HG03159 (cell line): ENCODE measurements around the gene DGUOK.
A peak's percentile ranks its signal among the peaks of the same experiment; 100 is the strongest.

ENCODE experiments used
- ATAC-seq: cut with Tn5 transposase; IDR thresholded peaks from one replicate; pipeline ENCODE4 v1.9.1; 2021; ENCODE audit warnings: mild to moderate bottlenecking, moderate library complexity; ENCODE audit not compliant: unreplicated experiment

The DGUOK gene

DNA sequence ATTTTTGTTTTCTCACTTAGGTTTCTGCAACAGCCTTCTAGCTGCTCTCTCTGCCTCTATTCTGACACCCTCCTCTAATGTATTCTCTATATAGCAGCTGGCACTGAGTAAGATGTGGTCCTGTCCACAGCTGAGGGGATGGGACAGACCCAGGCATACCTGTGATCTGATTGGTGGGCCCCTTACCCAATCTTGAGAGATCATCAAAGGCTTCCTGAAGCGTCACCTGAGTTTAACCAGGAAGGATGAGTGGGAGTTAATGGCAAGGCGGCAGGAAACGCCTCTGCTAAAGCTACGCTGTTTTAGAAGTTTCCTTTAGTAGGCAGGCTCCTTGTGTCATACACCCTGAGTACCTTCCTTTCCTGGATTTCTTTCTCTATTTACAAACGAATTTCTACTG is 52.3 kb downstream of the DGUOK start:
- ATAC-seq, result no peak

DNA sequence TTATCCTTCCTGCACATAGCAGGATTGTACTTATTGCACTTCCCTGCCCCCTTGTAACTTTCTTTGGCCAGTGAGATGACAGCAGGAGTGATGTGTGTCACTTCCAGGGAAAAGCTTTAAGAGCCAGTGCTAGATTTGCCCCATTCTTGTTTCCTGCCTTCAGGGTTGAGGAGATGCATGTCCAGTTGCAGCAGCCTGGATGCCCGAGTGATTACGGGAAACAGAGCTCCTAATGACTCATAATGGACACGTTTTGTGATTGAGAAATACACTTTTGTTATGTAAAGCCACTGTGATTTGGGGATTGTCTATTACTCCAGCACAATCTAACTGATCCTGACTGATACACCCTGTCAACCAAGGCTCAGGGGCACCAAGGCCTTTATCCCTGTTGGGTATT is 53.0 kb downstream of the DGUOK start:
- no peak for ATAC-seq

DNA sequence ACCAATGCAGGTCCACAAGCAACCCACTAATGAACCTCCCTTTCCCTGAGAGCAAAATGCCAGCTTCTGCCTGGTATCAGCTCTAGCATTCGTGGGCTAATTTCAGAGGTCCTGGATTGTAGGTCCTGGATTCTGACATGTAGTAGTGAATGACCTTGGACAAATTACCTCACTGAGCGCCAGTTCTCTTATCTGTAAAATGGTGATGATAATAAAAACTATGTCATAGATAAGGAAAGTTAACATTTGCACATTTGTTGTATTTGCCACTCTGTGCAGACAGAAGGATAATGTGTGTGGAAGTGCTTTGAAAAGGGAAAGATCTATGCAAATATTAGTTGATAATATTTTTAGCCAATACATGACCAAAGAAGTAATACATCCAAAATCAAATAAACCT is 53.9 kb downstream of the DGUOK start:
- no peak for ATAC-seq

DNA sequence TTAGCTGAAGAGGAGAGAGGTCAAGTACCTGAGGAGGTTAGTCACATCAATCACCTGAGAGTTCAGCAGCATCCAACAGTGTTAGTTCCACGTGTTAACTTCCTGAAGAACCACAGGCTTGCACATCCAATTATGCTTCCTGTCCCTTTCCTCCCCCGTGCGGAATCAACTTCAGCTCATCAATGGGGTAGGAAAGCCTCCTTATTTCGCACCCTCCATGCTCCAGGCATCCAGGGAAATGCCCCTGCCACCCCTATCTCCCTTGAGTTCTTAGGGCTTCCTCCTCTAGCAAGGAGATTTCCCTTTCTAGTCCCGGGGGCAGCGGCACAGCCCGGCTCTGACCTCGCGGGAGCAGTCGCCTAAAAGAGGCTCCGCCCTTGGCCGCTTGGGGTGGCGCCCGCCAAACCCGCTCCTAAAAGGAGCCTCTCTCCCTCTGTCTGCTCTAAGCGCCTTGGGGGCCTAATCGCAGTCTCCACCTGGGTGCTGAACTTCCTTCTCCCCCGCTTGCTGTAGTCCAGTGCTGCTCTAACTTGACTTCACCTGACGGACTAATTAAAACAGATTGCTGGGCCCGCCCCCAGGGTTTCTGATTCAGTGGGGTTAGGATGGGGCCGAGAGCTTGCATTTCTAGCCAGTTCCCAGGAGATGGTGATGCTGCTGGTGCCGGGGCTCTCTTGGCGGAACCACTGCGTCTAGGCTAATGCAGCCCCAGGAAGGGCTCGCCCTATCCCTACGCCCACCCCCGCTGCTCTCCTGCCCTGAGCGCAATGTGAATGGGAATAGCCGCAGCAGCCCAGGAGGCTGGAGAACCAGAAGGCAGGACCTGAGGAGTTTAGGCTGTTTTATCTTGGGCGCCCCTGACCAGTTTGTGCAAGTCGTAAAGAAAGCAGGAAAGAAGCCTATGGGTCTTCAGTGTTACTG is 54.7 kb downstream of the DGUOK start:
- ATAC-seq, result no peak

DNA sequence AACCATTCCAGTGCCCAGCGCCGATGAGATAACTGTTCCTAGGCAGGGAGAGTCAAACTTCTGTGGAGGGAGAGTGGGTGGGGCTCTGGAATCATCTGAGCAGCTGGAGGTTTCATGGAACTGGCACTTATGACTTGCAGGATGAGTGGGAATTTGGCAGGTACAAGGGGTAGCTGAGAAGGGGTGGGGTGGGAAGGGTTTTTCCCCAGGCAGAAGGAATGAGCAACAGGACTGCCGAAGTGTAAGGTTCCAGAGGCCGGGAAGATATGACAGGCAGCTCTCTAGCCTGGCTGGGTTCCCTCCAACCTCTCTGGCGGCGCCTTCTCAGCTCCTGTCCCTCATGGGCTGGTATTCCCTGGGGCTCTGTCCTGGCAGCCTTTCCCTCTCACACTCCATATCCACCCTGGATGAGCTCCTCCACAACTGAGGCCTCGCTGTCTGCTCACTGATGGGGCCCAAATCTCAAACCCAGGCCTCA is 55.5 kb downstream of the DGUOK start:
- ATAC-seq, result no peak

DNA sequence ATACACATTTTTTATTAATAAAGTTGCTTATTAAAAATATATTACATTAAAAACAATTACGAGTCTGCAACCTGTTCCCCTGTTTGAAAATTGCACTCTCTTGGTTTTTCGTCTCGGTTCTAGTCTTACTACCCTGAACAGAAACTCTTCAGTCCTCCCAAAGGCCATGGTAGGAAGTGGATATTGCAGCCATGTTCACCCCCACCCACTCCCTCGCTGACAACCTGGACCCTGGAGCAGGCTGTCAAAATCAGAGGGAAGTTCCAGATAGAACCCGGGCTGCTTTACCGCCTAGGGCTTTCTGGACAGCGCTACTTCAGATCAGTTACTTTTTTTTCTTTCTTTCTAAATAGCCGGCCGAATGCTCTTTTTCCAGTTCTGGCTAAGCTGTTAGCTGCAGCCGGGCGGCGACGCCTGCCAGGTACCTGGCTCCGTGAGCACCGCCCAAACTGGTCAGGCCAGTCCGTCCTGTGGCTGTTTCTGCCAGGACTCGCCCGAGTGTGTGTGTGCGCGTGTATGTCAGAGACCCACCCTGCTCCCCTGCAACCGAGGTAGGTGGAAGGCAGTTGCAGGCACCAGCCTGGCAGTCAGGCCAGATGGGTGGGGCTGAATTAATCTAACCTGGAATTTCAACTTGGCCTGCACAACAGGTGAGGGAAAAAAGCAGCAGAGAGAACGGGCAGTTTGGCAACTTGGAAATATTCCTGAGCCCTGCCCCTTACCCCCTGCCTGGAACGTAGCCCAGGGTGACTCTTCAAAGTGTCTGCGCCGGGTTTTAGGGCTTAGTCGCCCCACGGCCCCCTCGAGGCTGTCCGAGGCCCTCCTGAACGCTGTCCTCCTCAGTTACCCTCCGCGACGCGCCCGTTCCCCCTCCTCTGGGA is 56.9 kb downstream of the DGUOK start:
- peak; percentile 1 for ATAC-seq

DNA sequence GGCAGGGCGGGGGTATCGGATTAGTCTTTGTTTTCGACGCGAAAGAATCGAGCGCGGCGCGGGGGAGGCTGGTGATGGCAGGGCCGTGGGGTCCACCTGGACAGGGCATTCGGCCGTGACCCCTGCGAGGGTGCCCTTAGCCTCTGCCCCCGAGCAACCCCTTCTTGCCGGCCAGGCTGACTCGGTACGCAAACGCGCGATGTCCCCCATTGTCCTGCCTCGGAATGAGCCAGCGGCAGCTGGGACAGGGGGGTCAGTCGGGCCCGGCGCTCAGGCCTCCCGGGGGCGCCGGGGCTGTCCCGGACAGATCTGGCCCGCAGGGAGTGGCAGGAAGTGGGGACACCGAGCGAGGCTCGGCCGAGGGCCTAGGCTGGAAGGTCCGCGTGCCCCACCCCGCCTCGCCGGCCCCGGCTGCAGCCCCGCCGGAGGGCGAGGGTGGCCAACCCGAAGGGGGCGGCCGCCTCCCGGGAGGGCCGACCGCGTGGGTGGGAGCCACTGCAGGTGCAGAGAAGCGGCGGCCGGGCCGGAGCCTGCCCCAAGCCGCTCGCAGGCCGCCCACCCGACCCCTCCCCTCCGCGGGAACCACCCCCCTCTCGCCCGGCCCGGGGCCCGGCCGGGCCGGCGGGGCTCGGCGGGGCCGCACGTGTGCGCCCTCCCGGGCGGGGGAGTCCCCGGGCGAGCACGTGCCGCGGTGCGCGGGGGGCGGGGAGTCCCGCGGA is 57.7 kb downstream of the DGUOK start, which contains the start of gene TET3:
TET3 (plus strand) TSS at position 708 of the 719 bp plus-strand sequence. CDS start 1,494 bp downstream, outside the sequence.
- peak; percentile 40 for ATAC-seq

DNA sequence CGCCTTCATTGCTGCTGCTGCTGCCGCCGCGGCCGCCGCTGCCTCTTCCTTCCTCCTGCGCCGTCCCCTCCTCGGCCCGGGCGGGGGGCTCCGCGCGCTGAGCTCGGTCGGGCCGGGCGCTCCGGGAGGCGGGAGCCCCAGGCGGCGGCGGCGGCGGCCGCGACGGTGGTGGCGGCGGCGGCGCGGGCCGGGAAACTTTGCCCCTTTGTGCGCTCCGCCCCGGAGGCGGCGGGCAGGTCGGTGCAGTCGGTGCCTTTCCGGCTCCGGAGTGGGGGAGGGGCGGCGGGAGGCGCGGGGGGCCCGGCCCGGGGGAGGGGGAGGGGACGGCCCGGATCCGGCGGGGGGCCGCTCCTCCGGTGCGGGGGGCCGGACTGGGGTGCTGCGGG is 58.2 kb downstream of the DGUOK start:
- ATAC-seq, result peak; percentile 8

DNA sequence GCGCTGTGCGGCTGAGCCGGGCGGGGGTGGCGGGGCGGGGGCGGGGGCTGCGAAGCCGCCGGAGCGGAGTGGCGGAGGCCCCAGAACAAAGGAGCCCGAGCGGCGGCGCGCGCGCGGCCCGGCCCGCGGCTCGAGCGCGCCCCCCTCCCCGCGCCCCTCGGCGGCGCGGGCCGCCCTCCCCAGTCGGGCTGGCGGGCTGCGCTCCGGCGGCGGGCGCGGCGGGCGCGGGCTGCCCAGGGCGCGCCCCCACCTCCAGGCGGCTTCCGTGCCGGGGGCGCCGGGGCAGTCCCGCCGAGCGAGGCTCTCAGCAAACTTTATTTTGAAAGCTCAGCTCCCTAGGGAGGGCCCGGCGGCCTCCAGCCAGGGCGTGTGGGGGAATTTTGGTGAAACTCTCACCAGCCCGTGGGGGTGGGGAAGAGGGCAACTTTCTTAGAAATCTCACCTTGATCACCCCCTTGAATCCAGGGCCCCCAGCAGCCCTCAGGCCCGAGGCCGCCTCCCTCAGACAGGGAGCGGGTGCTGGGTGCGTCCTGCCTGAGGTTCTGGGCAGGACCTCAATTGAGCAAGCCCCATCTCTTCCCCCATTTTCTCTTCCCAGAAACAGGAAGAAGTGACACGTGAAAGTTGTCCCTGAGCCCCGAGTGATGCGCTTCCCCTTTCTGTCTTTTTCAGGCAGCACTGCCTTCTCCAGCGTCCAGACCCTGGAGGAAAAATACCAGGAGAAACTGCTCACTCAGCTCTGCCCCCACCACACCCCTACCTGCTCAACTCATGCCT is 58.8 kb downstream of the DGUOK start:
- ATAC-seq, result peak; percentile 44

DNA sequence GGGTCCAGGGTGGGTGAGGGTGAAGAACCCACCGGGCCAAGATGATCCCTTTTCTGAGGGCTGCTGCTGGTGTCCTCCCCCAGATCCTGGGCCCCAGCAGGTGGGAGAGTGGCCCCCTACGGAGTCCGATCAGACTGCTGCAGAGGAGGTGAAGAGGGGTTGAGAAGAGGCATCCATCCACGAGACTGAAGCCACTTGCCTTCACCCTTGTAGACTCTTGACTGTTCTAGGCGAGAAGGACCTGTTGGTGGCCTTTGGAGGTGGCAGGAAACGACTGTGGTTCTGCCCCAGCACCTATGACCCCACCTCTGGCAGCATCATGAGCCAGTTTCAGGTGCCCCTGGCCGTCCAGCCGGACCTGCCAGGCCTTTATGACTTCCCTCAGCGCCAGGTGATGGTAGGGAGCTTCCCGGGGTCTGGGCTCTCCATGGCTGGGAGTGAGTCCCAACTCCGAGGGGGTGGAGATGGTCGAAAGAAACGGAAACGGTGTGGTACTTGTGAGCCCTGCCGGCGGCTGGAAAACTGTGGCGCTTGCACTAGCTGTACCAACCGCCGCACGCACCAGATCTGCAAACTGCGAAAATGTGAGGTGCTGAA is 59.5 kb downstream of the DGUOK start:
- no peak for ATAC-seq

DNA sequence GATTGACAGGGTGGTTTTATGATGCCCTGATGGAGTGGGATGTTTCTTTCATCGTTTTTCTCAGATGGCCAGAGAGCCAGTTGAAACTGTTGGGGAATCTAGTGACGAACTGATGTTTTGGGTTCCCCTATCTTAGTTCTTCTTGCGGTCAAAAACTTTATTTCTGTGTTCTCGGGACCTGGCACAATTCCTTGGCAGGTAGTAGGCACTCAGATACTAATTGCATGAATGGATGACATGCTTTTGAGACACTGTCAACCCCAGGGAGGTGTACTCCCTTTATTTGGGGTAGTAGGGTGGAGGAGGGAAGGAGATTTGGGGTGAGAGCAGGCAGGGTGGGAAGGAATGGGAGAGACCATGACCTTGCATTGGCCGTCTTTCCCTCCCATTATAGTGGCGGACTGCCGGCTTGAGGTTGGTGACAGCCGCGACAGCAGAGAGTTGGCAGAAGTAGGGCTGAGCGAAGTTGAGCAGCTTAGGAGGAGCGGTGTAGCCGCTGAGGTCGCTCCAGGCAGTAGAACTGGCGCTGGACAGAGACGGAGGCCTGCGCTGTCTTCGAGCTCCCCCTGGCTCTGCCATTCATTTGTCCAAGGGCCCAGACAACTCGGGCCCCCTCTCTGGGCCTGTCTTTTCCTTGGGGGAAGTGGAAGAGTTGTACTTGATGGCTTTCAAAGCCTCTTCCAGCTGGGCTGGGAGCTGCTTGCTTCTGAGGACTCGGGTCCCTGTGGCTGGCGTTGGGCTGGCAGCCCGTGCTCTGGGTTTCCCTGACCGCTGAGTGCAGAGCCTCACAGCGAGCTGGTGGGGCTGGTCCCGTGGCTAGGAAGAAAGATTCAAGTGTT is 60.6 kb downstream of the DGUOK start:
- ATAC-seq, result no peak

DNA sequence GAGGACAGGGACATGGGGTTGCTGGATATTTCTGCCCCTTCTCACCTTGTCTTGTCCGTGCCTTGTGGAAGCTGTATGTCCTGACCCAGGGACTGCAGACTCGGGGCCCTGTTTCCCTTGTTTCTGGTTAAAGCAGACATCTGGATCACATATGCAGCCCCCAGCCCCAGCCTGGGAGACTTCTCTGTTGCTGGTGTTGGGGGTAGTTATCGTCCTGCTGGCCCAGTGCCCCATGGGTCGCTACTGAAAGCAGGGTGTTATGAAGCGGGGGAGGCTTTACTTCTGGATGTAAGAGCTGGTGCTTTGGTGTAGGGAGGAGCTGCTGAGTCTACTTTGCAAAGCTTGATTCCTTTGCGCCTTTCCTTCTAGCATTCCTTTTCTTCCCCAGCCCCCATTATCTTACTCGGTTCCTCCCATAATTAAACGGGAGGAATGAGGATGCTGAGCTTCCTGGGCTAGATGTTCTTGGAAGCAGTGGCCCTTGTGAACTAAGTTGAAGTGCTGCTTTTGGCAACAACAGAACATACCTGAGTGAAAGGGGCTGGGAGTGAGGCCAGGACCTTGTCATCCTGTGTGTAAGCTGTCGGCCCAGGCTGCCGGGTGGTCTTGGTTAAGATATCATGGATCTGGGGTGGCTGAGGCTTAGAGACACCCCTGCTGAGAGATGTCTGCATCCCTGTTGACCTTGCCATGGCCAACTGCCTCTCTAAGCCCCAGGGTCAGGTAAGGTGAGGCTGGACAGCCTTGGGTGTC is 61.4 kb downstream of the DGUOK start:
- no peak for ATAC-seq

DNA sequence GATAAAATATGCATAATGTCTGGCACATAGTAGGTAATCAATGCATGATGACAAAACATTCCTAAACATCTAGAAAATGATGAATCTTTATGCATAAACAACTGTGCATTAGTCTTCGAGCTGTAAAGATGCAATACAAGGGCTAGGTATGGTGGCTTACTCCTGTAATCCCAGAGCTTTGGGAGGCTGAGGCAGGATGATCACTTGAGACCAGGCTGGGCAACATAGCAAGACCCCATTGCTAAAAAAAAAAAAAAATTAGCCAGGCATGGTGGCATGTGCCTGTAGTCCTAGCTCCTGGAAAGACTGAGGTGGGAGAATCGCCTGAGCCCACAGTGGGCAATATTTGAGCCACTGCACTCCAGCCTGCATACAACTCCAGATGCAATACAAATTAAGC is 63.3 kb downstream of the DGUOK start:
- no peak for ATAC-seq

DNA sequence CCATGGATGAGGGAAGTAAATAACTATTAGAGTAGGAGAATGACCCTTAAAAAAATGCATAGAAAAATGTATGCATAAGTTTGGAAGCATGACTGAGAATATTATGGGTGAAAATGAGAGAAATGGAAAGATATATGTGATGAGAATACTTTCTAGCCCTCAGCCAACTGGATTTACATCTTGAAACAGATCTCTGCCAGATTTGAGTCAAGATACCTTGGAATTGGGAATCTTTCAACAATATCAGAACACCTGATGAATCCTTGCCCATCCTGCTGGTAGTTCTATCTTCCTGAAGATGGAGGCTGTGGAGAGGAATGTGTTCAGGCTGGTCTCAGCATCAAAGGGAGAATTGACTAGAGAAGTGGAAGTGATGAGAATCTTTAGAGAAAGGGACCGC is 63.9 kb downstream of the DGUOK start:
- no peak for ATAC-seq

DNA sequence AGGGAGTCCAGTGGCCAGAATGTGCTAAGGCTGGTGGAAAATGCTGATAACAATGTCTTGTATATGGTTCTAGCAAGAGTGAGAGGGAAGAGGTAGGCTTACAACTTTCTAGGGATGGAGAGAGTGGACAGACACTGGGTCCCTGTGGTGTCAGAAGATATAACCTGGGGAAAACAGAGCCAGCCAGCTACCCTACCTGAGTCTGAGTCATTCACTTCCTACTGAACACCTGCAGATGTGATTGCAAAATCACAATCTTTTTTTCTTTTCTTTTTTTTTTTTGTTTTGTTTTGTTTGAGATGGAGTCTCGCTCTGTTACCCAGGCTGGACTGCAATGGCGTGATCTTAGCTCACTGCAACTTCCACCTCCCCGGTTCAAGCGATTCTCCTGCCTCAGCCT is 65.4 kb downstream of the DGUOK start:
- ATAC-seq, result no peak

DNA sequence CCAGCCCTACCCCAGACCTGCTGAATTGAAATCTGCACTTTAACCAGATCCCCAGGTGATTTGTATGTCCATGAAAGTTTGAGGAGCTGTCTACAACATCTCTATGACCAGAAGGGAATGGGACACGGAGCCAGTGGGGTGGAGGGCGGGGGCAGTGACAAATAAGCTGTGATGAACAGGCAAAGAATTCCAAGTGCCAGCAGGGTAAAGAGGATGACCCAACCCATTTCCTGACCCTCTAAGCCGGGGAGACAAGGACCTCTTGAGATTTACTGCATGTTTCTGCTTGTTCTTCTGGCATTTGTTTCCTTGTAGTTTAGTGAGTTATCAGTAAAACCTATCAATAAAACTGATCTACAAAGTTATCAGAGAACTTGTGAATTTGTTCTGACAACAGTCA is 66.7 kb downstream of the DGUOK start:
- no peak for ATAC-seq

DNA sequence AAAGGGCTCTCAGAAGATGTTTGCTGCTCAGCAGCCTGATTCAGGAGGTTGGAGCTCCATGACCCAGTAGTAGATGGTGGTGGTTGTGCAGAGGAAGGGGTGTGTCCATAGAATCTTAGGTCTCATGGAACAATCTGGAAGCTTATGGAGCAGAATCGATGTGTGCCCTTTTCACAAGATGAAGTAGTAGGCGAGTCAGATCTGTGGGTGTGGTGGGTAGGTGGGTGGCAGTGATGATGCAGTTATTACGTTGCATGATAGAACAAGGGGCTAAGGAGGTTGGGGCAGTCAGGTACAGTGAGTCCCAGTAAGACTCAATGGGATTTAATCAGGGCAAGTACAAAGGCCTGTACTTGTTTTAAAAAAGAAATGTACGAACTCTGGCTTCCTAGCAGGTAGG is 67.1 kb downstream of the DGUOK start:
- no peak for ATAC-seq

DNA sequence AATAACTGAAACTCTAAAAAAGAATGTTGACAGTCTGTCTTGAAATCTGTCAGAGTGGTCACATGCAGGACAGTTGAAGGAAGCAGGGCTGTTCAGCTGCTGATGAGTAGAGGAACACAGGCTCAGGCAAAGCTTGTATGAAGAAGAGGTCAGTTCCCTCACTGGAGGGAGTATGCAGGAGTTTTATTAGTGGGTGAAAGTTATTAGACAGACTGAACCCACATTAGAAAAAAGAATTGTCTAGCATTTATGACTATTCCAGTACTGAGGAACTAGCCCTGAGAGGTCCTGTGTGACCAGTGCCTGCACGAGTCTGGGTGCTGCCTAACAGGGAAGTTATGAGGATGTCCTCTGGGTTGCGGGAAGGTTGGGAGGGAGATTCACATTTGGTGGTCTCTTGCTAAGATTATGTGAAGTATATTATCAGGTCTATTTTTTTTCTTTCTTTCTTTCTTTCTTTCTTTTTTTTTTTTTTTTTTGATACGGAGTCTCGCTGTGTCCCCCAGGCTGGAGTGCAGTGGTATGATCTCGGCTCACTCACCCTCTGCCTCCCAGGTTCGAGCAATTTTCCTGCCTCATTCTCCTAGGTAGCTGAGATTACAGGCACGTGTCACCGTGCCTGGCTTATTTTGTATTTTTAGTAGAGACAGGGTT is 67.6 kb downstream of the DGUOK start:
- no peak for ATAC-seq
